H1 (cell line): ENCODE data around the gene SLC35E1. TPM values are rescaled to one million over a fixed set of nuclear protein-coding genes. Genes with fewer than 3 reads are reported as not detected.

Experiments used
- CTCF ChIA-PET: fragments of 300-600 bp; sonication (Branson Sonifier 250); formaldehyde crosslinking; loops from one replicate; lab custom pipeline; 2021; ENCODE audit not compliant: partially characterized antibody; lab: Charles Lee
- POLR2A ChIA-PET: fragments of 300-600 bp; sonication (Branson Sonifier 250); formaldehyde crosslinking; loops from one replicate; lab custom pipeline; 2021; ENCODE audit warnings: inconsistent platforms; ENCODE audit not compliant: partially characterized antibody; lab: Charles Lee
- DNase-seq, 2 experiments: peaks; one replicate each; pipeline versions ENCODE4 v3.0.0 to v3.0.0-alpha.2; 2010 to 2022; ENCODE audit warnings: low spot score in 2 of 2, low read depth in 1 of 2, mixed read lengths in 1 of 2
- FAIRE-seq: peaks from 2 replicates; lab custom pipeline; 2011; peaks lifted over from hg19 to GRCh38; lab: Jason Lieb, UNC
- H2AFZ ChIP-seq: 2 replicates; pipeline ENCODE4 v1.8.1; 2012; ENCODE audit warnings: low read length, inconsistent platforms
- H2AK5ac ChIP-seq: 2 replicates; pipeline ENCODE4 v1.6.1; 2013; ENCODE audit warnings: low read depth, low read length
- H2BK120ac ChIP-seq: replicated peaks from 2 replicates; pipeline ENCODE3; 2013; ENCODE audit warnings: low read depth, low read length, inconsistent platforms
- H2BK12ac ChIP-seq: 2 replicates; pipeline ENCODE4 v1.6.1; 2013; ENCODE audit warnings: low read depth, low read length
- H2BK15ac ChIP-seq: 2 replicates; pipeline ENCODE4 v1.6.1; 2013; ENCODE audit warnings: low read length
- H2BK20ac ChIP-seq: 2 replicates; pipeline ENCODE4 v1.6.1; 2013; ENCODE audit warnings: low read length
- H2BK5ac ChIP-seq: 2 replicates; pipeline ENCODE4 v1.6.1; 2013; ENCODE audit warnings: low read depth, low read length
- H3K14ac ChIP-seq: 2 replicates; pipeline ENCODE4 v1.6.1; 2013; ENCODE audit warnings: inconsistent platforms; ENCODE audit not compliant: insufficient read length
- H3K18ac ChIP-seq: 2 replicates; pipeline ENCODE4 v1.6.1; 2013; ENCODE audit warnings: low read length; ENCODE audit errors: extremely low read depth
- H3K23ac ChIP-seq: 2 replicates; pipeline ENCODE4 v1.6.1; 2013; ENCODE audit warnings: inconsistent platforms; ENCODE audit not compliant: insufficient read length
- H3K23me2 ChIP-seq: 2 replicates; pipeline ENCODE4 v1.6.1; 2013; ENCODE audit warnings: low read depth, low read length
- H3K27ac ChIP-seq: 2 replicates; pipeline ENCODE4 v1.6.1; 2011; ENCODE audit warnings: low read depth, low read length, inconsistent platforms
- H3K27me3 ChIP-seq, 4 experiments: replicated peaks in 1 of 4; 1 replicate in 1 of 4; 2 replicates in 3 of 4; pipeline versions ENCODE4 v1.6.1 to v1.8.1; 2011 to 2013; ENCODE audit warnings: low read length in 3 of 4, mild to moderate bottlenecking in 3 of 4, inconsistent platforms in 2 of 4, mixed read lengths in 2 of 4, moderate library complexity in 1 of 4; ENCODE audit not compliant: control insufficient read depth in 3 of 4, insufficient read depth in 3 of 4; ENCODE audit errors: extremely low read depth in 1 of 4
- H3K36me3 ChIP-seq, 4 experiments: 2 replicates each; pipeline versions ENCODE4 v1.6.1 to v1.8.1; 2011 to 2013; ENCODE audit warnings: mild to moderate bottlenecking in 4 of 4, low read length in 3 of 4, moderate library complexity in 2 of 4, control low read depth in 1 of 4, inconsistent platforms in 1 of 4; ENCODE audit not compliant: insufficient read depth in 4 of 4, control insufficient read depth in 2 of 4
- H3K4ac ChIP-seq: replicated peaks from 2 replicates; pipeline ENCODE3; 2013; ENCODE audit warnings: low read length, low read depth, mixed read lengths, inconsistent platforms; ENCODE audit not compliant: insufficient read length
- H3K4me1 ChIP-seq, 4 experiments: replicated peaks in 1 of 4; 1 replicate in 1 of 4; 2 replicates in 3 of 4; pipeline versions ENCODE4 v1.6.1 to v1.8.1; 2011 to 2013; ENCODE audit warnings: low read length in 3 of 4, inconsistent platforms in 2 of 4, mixed read lengths in 1 of 4; ENCODE audit not compliant: insufficient read depth in 4 of 4, control insufficient read depth in 3 of 4
- H3K4me2 ChIP-seq, 2 experiments: 2 replicates each; pipeline versions ENCODE4 v1.6.1 to v1.8.1; 2011 to 2013; ENCODE audit warnings: low read depth in 2 of 2, low read length in 2 of 2, control low read depth in 1 of 2, inconsistent platforms in 1 of 2, mild to moderate bottlenecking in 1 of 2; ENCODE audit not compliant: insufficient read depth in 1 of 2
- H3K4me3 ChIP-seq, 4 experiments: fragments of 200-600, 300-600 bp in 1 of 4; sonication (generic), shearing (Covaris generic), sonication (Bioruptor Twin) in 1 of 4; 2 replicates each; pipeline versions ENCODE4 v1.5.1 to v1.8.1; 2011 to 2016; ENCODE audit warnings: low read length in 4 of 4, low read depth in 3 of 4, control low read depth in 2 of 4, inconsistent platforms in 2 of 4, mild to moderate bottlenecking in 2 of 4, mixed read lengths in 1 of 4, moderate library complexity in 1 of 4; ENCODE audit not compliant: insufficient read depth in 2 of 4; ENCODE audit errors: extremely low read depth in 1 of 4
- H3K56ac ChIP-seq: replicated peaks from 2 replicates; pipeline ENCODE3; 2013; ENCODE audit warnings: low read depth, mild to moderate bottlenecking, mixed read lengths, low read length, inconsistent platforms; ENCODE audit not compliant: insufficient read length
- H3K79me1 ChIP-seq: 2 replicates; pipeline ENCODE4 v1.6.1; 2013; ENCODE audit warnings: low read depth, low read length, control low read depth
- H3K79me2 ChIP-seq, 2 experiments: 2 replicates each; pipeline versions ENCODE4 v1.6.1 to v1.8.1; 2012 to 2013; ENCODE audit warnings: low read length in 2 of 2, mild to moderate bottlenecking in 2 of 2, inconsistent platforms in 1 of 2; ENCODE audit not compliant: insufficient read depth in 2 of 2, control insufficient read depth in 1 of 2
- H3K9ac ChIP-seq, 4 experiments: replicated peaks in 1 of 4; 1 replicate in 1 of 4; 2 replicates in 3 of 4; pipeline versions ENCODE4 v1.6.1 to v1.8.1; 2011 to 2013; ENCODE audit warnings: low read depth in 3 of 4, low read length in 3 of 4, control low read depth in 2 of 4, mild to moderate bottlenecking in 2 of 4, moderate library complexity in 2 of 4, inconsistent platforms in 1 of 4; ENCODE audit errors: extremely low read depth in 1 of 4
- H3K9me3 ChIP-seq, 2 experiments: 2 replicates each; pipeline versions ENCODE4 v1.6.1 to v1.8.1; 2012 to 2013; ENCODE audit warnings: mild to moderate bottlenecking in 2 of 2, moderate library complexity in 2 of 2, control low read depth in 1 of 2, inconsistent platforms in 1 of 2, low read depth in 1 of 2, low read length in 1 of 2, mixed read lengths in 1 of 2; ENCODE audit not compliant: insufficient read depth in 2 of 2
- H4K20me1 ChIP-seq, 2 experiments: replicated peaks in 1 of 2; 2 replicates each; pipeline versions ENCODE3 to v1.8.1; 2011 to 2013; ENCODE audit warnings: inconsistent platforms in 2 of 2, low read length in 2 of 2, mild to moderate bottlenecking in 1 of 2; ENCODE audit not compliant: insufficient read depth in 2 of 2, control insufficient read depth in 1 of 2
- H4K5ac ChIP-seq: 2 replicates; pipeline ENCODE4 v1.6.1; 2013; ENCODE audit warnings: low read length, low read depth, mixed read lengths, inconsistent platforms; ENCODE audit not compliant: insufficient read length
- H4K8ac ChIP-seq: 2 replicates; pipeline ENCODE4 v1.8.0; 2013; ENCODE audit warnings: mild to moderate bottlenecking, moderate library complexity, low read length, inconsistent platforms; ENCODE audit not compliant: insufficient read depth; ENCODE audit errors: extremely low read depth
- H4K91ac ChIP-seq: replicated peaks from 2 replicates; pipeline ENCODE3; 2013; ENCODE audit warnings: low read length, mixed read lengths, inconsistent platforms; ENCODE audit not compliant: insufficient read length
- ASH2L ChIP-seq: fragments of 200-600, 300-600 bp; sonication (generic); IDR thresholded peaks from one replicate; pipeline ENCODE4 v1.7.1; 2017; ENCODE audit warnings: low read length
- BRCA1 ChIP-seq: IDR thresholded peaks from 2 replicates; pipeline ENCODE4 v1.6.1; 2012; ENCODE audit warnings: low read depth, low read length, improper control_type of control experiment
- EZH2 ChIP-seq: fragments of 200-600 bp; sonication (generic); IDR thresholded peaks from 2 replicates; pipeline ENCODE4 v1.7.1; 2012; ENCODE audit warnings: low read depth, mild to moderate bottlenecking, moderate library complexity, low read length, inconsistent platforms; ENCODE audit not compliant: severe bottlenecking
- KDM5A ChIP-seq: fragments of 200-600 bp; IDR thresholded peaks from 2 replicates; pipeline ENCODE4 v1.7.1; 2012; ENCODE audit warnings: mild to moderate bottlenecking, low read length, inconsistent platforms, mixed read lengths
- NRF1 ChIP-seq: IDR thresholded peaks from 2 replicates; pipeline ENCODE4 v1.6.1; 2011; ENCODE audit warnings: mild to moderate bottlenecking, low read depth, low read length, improper control_type of control experiment
- POLR2A ChIP-seq, 2 experiments: IDR thresholded peaks; 1 replicate in 1 of 2; 2 replicates in 1 of 2; pipeline ENCODE4 v1.6.1; 2011; ENCODE audit warnings: low read depth in 2 of 2, low read length in 2 of 2, mild to moderate bottlenecking in 2 of 2; ENCODE audit errors: control extremely low read depth in 1 of 2
- POLR2AphosphoS5 ChIP-seq: IDR thresholded peaks from 2 replicates; pipeline ENCODE4 v1.6.1; 2011; ENCODE audit warnings: low read depth, low read length
- RFX5 ChIP-seq: IDR thresholded peaks from 2 replicates; pipeline ENCODE4 v1.6.1; 2011; ENCODE audit warnings: low read depth, low read length, improper control_type of control experiment, borderline replicate concordance
- SIX5 ChIP-seq: IDR thresholded peaks from 2 replicates; pipeline ENCODE4 v1.6.1; 2011; ENCODE audit warnings: mild to moderate bottlenecking, low read depth, low read length
- SUZ12 ChIP-seq: fragments of 200-600 bp; sonication (generic); IDR thresholded peaks from 2 replicates; pipeline ENCODE4 v1.6.1; 2012; ENCODE audit warnings: mild to moderate bottlenecking, inconsistent platforms, low read length, moderate library complexity, mixed read lengths
- WGBS, 2 experiments: shearing (Covaris generic) in 1 of 2; methylation state at CpG; one replicate each; pipeline versions ENCODE4 v1.1.6 to v1.1.7; 2013 to 2015; ENCODE audit warnings: low lambda C conversion rate in 2 of 2, mixed read lengths in 2 of 2, inconsistent platforms in 1 of 2, low coverage in 1 of 2, missing lambda C conversion rate in 1 of 2; ENCODE audit not compliant: insufficient replicate concordance in 2 of 2, insufficient coverage in 1 of 2, insufficient read length in 1 of 2; ENCODE audit errors: extremely low coverage in 1 of 2, missing lambda C conversion rate in 1 of 2; 5-methylcytosine and 5-hydroxymethylcytosine counted together
- polyA plus RNA-seq, 7 experiments: library from polyadenylated mRNA; depleted of rRNA in 3 of 7; stranded (reverse) in 5 of 7; unstranded in 2 of 7; fragments of >200 nt in 5 of 7; fragments of 200-250 nt in 2 of 7; gene quantifications; 1 replicate in 5 of 7; 2 replicates in 1 of 7; 4 replicates in 1 of 7; pipeline versions ENCODE4 v1.2.1 to v1.2.3, GENCODE V29; 2011 to 2013; ENCODE audit warnings: missing spikeins in 2 of 7, mixed read lengths in 2 of 7
- total RNA-seq: library from RNA; stranded (reverse); fragmentation: NEBNext Ultra II Directional; extraction: Animal tissue kit (Norgen Biotek cat#: 25700); gene quantifications from 2 replicates; pipeline ENCODE4 v1.2.1, GENCODE V29; 2021
- TF ChIP-seq, protein P1 (sequence below): IDR thresholded peaks from 2 replicates; pipeline ENCODE4 v1.6.1; 2011; ENCODE audit warnings: low read length, improper control_type of control experiment

The SLC35E1 gene
- total and polyA plus RNA-seq, 2 of the 8 experiments (the other 6 are each of a cell fraction or from before 2014, with no cell fraction given), result 26.0 to 31.9 TPM

DNA sequence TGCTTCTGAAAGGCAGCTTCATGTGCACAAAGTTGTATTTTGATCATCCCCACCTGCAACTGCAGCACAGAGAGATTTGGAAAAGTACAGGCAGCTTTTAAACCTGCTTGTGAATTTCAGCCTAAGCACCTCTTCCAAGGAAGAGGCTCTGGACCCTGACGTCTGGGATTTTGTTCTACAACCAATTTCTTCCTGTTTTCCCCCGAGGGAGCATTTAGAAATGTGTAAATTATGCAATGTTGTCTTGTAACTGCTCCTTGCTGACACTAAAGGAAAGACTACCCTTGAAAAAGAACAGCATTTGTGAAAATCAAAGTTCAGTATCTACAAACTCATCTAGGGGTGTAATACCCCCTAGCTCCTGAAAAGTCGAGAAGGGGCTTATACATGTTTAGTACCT lies 40.4 kb upstream of the SLC35E1 start:
- no peak overlapping the region for H2AK5ac ChIP-seq
- H2BK20ac ChIP-seq, result no peak overlapping the region
- ChIA-PET POLR2A (interaction anchor here (1.1 to 1.9 kb wide), 3 partner anchors 9 to 285 kb away, joined by 3 to 6 read pairs (median 5); no protein-coding TSS in a partner anchor), CTCF (interaction anchor here (0.8 to 2.1 kb wide), 6 partner anchors 9 to 78 kb away, joined by 3 to 10 read pairs (median 4); no protein-coding TSS in a partner anchor)
- H2AFZ ChIP-seq, result no peak overlapping the region
- no peak overlapping the region for H3K4me2 ChIP-seq
- no peak overlapping the region for H3K23ac ChIP-seq
- TF ChIP-seq, protein P1, sequence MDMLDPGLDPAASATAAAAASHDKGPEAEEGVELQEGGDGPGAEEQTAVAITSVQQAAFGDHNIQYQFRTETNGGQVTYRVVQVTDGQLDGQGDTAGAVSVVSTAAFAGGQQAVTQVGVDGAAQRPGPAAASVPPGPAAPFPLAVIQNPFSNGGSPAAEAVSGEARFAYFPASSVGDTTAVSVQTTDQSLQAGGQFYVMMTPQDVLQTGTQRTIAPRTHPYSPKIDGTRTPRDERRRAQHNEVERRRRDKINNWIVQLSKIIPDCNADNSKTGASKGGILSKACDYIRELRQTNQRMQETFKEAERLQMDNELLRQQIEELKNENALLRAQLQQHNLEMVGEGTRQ, result no peak
- TF ChIP-seq RFX5, result no peak
- TF ChIP-seq EZH2, result no peak
- TF ChIP-seq BRCA1, result no peak
- TF ChIP-seq SUZ12, result no peak
- no peak for TF ChIP-seq SIX5
- no peak for TF ChIP-seq POLR2A (IDR thresholded peaks at IDR 0.05; ENCODE audit: control extremely low read depth in 1 of 2, low read depth in 2 of 2, low read length in 2 of 2)
- no peak for TF ChIP-seq KDM5A
- TF ChIP-seq ASH2L, result no peak
- no peak for TF ChIP-seq NRF1
- TF ChIP-seq POLR2AphosphoS5, result no peak
- no peak overlapping the region for H3K14ac ChIP-seq
- peaks cover 24 to 41% of the 10 kb centered on the region in 2 experiments for H4K20me1 ChIP-seq
- WGBS, 2 experiments, result 83% methylated on average over 3 of the region's 3 CpGs; no CpG with 5 or more reads in 1 of the 2 experiments
- no peak overlapping the region for H4K5ac ChIP-seq
- H3K18ac ChIP-seq, result no peak overlapping the region
- no peak for DNase-seq
- peaks cover 48% of the 10 kb centered on the region for H3K79me1 ChIP-seq
- no peak overlapping the region for H4K91ac ChIP-seq
- no peak overlapping the region for H2BK5ac ChIP-seq
- H2BK120ac ChIP-seq, result no peak overlapping the region
- H3K79me2 ChIP-seq, result peaks cover 12 to 92% of the 10 kb centered on the region in 2 experiments
- no peaks in the 10 kb centered on the region for H3K27me3 ChIP-seq
- H3K4me3 ChIP-seq, result no peak overlapping the region
- H3K4me1 ChIP-seq, result peaks cover 0 to 4% (median 3%) of the 10 kb centered on the region in 4 experiments; a peak in 2 of 7 replicates
- no peak overlapping the region for H3K9ac ChIP-seq
- no peak overlapping the region for H3K4ac ChIP-seq
- no peak overlapping the region for H2BK12ac ChIP-seq
- no peak overlapping the region for H4K8ac ChIP-seq
- no peaks in the 10 kb centered on the region for H3K9me3 ChIP-seq
- FAIRE-seq, result no peak
- no peaks in the 10 kb centered on the region for H3K23me2 ChIP-seq
- no peaks in the 10 kb centered on the region for H3K36me3 ChIP-seq
- H2BK15ac ChIP-seq, result no peak overlapping the region
- no peak overlapping the region for H3K56ac ChIP-seq
- no peak overlapping the region for H3K27ac ChIP-seq
